HEK293 (cell line): ENCODE data around the gene GNG12.

Source experiments
- CTCF ChIA-PET: fragments of 350-600 bp; formaldehyde crosslinking; extraction: SDS; loops from one replicate; lab custom pipeline; 2021; ENCODE audit warnings: antibody characterized with exemption; lab: Yijun Ruan, JAX
- POLR2A ChIA-PET: fragments of 300-600 bp; formaldehyde crosslinking; extraction: SDS; loops from one replicate; lab custom pipeline; 2020; ENCODE audit warnings: antibody characterized with exemption, inconsistent platforms; lab: Yijun Ruan, JAX
- H3K27ac ChIP-seq: fragments of 200-500 bp; sonication (Bioruptor generic); 2 replicates; pipeline ENCODE4 v1.5.1; 2014; ENCODE audit warnings: low read depth, low read length, control low read depth, inconsistent platforms; ENCODE audit errors: extremely low read depth
- H3K36me3 ChIP-seq, 2 experiments: fragments of 200-500 bp in 1 of 2; sonication (Bioruptor generic) in 1 of 2; 1 replicate in 1 of 2; 2 replicates in 1 of 2; pipeline ENCODE4 v1.5.1; 2014 to 2017; ENCODE audit warnings: inconsistent platforms in 2 of 2, low read length in 2 of 2; ENCODE audit not compliant: control insufficient read depth in 2 of 2, insufficient read depth in 1 of 2
- H3K4me1 ChIP-seq: fragments of 200-500 bp; sonication (Bioruptor generic); 2 replicates; pipeline ENCODE4 v1.5.1; 2014; ENCODE audit warnings: mild to moderate bottlenecking, low read length, inconsistent platforms; ENCODE audit not compliant: control insufficient read depth, insufficient read depth
- H3K4me3 ChIP-seq: 2 replicates; pipeline ENCODE4 v1.5.1; 2011; ENCODE audit warnings: low read depth, mild to moderate bottlenecking, control low read depth, low read length, moderate library complexity
- H3K9me3 ChIP-seq: fragments of 200-500 bp; sonication (Bioruptor generic); 2 replicates; pipeline ENCODE4 v1.5.1; 2014; ENCODE audit warnings: low read depth, low read length, inconsistent platforms; ENCODE audit not compliant: control insufficient read depth, insufficient read depth
- SCRT1 ChIP-seq: fragments of 450-650 bp; formaldehyde crosslinking; IDR thresholded peaks from 2 replicates; pipeline ENCODE4 v1.5.1; 2016; ENCODE audit warnings: missing biosample characterization, missing genetic modification characterization, borderline replicate concordance
- ZBTB17 ChIP-seq: fragments of 450-650 bp; formaldehyde crosslinking; IDR thresholded peaks from 2 replicates; pipeline ENCODE4 v1.5.1; 2016; ENCODE audit warnings: missing biosample characterization, missing genetic modification characterization
- ZNF140 ChIP-seq: fragments of 450-650 bp; formaldehyde crosslinking; IDR thresholded peaks from 2 replicates; pipeline ENCODE4 v1.5.1; 2016; ENCODE audit warnings: missing biosample characterization, missing genetic modification characterization
- ZNF211 ChIP-seq: fragments of 450-650 bp; formaldehyde crosslinking; IDR thresholded peaks from 2 replicates; pipeline ENCODE4 v1.5.1; 2016; ENCODE audit warnings: low read depth, missing biosample characterization, missing genetic modification characterization
- ZNF223 ChIP-seq: fragments of 450-650 bp; formaldehyde crosslinking; IDR thresholded peaks from 2 replicates; pipeline ENCODE4 v1.5.1; 2016; ENCODE audit warnings: missing biosample characterization, missing genetic modification characterization
- ZNF335 ChIP-seq: fragments of 450-650 bp; formaldehyde crosslinking; conservative IDR thresholded peaks from 2 replicates; pipeline ENCODE4 v1.5.1; 2016; ENCODE audit warnings: missing biosample characterization, missing genetic modification characterization
- ZNF416 ChIP-seq: fragments of 450-650 bp; formaldehyde crosslinking; IDR thresholded peaks from 2 replicates; pipeline ENCODE4 v1.5.1; 2016; ENCODE audit warnings: missing biosample characterization, missing genetic modification characterization
- ZNF658 ChIP-seq: fragments of 450-650 bp; formaldehyde crosslinking; IDR thresholded peaks from 2 replicates; pipeline ENCODE4; 2016; ENCODE audit warnings: missing biosample characterization, missing genetic modification characterization
- ZXDB ChIP-seq: fragments of 450-650 bp; formaldehyde crosslinking; IDR thresholded peaks from 2 replicates; pipeline ENCODE4 v1.5.1; 2016; ENCODE audit warnings: missing biosample characterization, missing genetic modification characterization
- TF ChIP-seq, protein P1 (sequence below): fragments of 450-650 bp; formaldehyde crosslinking; conservative IDR thresholded peaks from 2 replicates; pipeline ENCODE4 v1.5.1; 2016; ENCODE audit warnings: low read depth, missing biosample characterization, missing genetic modification characterization
- TF ChIP-seq, protein P2 (sequence below): fragments of 450-650 bp; formaldehyde crosslinking; IDR thresholded peaks from 2 replicates; pipeline ENCODE4 v1.5.1; 2017; ENCODE audit warnings: missing biosample characterization, mild to moderate bottlenecking, missing genetic modification characterization, moderate library complexity
- TF ChIP-seq, protein P3 (sequence below): fragments of 450-650 bp; formaldehyde crosslinking; IDR thresholded peaks from 2 replicates; pipeline ENCODE4 v1.5.1; 2016; ENCODE audit warnings: missing biosample characterization, missing genetic modification characterization, borderline replicate concordance
- TF ChIP-seq, protein P4 (sequence below): fragments of 450-650 bp; formaldehyde crosslinking; IDR thresholded peaks from 2 replicates; pipeline ENCODE4 v1.5.1; 2016; ENCODE audit warnings: missing biosample characterization, missing genetic modification characterization, borderline replicate concordance
- TF ChIP-seq, protein P5 (sequence below): fragments of 450-650 bp; formaldehyde crosslinking; IDR thresholded peaks from 2 replicates; pipeline ENCODE4 v1.5.1; 2016; ENCODE audit warnings: missing biosample characterization, missing genetic modification characterization
- TF ChIP-seq, protein P6 (sequence below): fragments of 450-650 bp; formaldehyde crosslinking; IDR thresholded peaks from 2 replicates; pipeline ENCODE4 v1.5.1; 2016; ENCODE audit warnings: missing biosample characterization, missing genetic modification characterization
- TF ChIP-seq, protein P7 (sequence below): fragments of 450-650 bp; formaldehyde crosslinking; IDR thresholded peaks from 2 replicates; pipeline ENCODE4 v1.5.1; 2017; ENCODE audit warnings: missing biosample characterization, missing genetic modification characterization

GNG12 gene

DNA sequence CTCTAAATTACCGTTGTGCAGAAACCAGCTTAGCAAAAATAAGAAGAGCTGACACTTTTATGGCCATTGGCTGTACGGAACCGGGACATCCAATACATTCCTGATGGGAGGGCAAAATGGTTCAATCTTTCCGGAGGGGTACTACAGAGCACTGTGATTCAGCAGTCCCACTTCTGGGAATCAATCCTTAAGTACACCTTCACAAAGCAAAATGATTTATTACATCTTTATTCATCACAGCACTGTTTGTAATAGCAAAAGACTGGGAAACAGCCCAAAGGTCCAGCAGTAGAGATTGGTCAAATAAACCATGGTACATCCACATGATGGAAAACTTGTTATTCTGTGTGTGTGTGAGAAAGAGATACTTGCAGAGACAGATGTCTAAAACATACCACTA, 9.7 kb downstream of the GNG12 start:
- ChIA-PET POLR2A (no interaction called here), CTCF (no interaction called here)
- no peak for TF ChIP-seq ZXDB (tag by site-specific recombination)
- no peak for TF ChIP-seq ZNF416 (tag by site-specific recombination)
- TF ChIP-seq ZNF140: no peak
- TF ChIP-seq ZNF211 (tag by site-specific recombination): no peak
- TF ChIP-seq, protein P1, sequence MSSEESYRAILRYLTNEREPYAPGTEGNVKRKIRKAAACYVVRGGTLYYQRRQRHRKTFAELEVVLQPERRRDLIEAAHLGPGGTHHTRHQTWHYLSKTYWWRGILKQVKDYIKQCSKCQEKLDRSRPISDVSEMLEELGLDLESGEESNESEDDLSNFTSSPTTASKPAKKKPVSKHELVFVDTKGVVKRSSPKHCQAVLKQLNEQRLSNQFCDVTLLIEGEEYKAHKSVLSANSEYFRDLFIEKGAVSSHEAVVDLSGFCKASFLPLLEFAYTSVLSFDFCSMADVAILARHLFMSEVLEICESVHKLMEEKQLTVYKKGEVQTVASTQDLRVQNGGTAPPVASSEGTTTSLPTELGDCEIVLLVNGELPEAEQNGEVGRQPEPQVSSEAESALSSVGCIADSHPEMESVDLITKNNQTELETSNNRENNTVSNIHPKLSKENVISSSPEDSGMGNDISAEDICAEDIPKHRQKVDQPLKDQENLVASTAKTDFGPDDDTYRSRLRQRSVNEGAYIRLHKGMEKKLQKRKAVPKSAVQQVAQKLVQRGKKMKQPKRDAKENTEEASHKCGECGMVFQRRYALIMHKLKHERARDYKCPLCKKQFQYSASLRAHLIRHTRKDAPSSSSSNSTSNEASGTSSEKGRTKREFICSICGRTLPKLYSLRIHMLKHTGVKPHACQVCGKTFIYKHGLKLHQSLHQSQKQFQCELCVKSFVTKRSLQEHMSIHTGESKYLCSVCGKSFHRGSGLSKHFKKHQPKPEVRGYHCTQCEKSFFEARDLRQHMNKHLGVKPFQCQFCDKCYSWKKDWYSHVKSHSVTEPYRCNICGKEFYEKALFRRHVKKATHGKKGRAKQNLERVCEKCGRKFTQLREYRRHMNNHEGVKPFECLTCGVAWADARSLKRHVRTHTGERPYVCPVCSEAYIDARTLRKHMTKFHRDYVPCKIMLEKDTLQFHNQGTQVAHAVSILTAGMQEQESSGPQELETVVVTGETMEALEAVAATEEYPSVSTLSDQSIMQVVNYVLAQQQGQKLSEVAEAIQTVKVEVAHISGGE: no peak
- Histone ChIP-seq H3K27ac (no peak overlapping the region), H3K9me3 (no peaks in the 10 kb centered on the region), H3K4me3 (no peak overlapping the region), H3K36me3 (no peaks in the 10 kb centered on the region), H3K4me1 (peaks cover 5% of the 10 kb centered on the region)

DNA sequence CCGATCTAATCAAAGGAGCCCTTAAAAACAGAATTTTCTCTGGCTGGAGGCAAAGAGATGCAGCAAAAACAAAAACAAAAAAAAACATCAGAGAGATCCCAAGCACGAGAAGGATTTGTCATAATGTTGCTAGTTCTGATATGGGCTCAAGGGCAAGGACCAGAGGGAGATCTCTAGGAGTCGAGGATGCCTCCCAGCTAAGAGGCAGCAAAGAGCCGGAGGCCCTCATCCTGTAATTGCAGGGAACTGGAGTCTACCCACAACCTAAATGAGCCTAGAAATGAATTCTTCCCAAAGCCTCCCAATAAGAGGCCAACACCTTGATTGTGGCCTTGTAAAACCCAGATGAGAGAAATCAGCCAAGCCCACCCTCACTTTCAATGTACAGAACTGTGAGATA, 12.0 kb downstream of the GNG12 start:
- no peak overlapping the region for H3K27ac ChIP-seq
- CTCF ChIA-PET: no interaction called here
- no peaks in the 10 kb centered on the region for H3K36me3 ChIP-seq
- POLR2A ChIA-PET: interaction anchor here (0.5 kb wide), 1 partner anchor 20 kb away, joined by 3 read pairs; no protein-coding TSS in a partner anchor
- no peaks in the 10 kb centered on the region; the same call in 1 of the 2 replicates for H3K9me3 ChIP-seq
- H3K4me1 ChIP-seq: 0 out of 2 replicates have a peak, but pooled peaks cover 2% of the 10 kb centered on the region
- no peak overlapping the region for H3K4me3 ChIP-seq
- TF ChIP-seq, protein P2, sequence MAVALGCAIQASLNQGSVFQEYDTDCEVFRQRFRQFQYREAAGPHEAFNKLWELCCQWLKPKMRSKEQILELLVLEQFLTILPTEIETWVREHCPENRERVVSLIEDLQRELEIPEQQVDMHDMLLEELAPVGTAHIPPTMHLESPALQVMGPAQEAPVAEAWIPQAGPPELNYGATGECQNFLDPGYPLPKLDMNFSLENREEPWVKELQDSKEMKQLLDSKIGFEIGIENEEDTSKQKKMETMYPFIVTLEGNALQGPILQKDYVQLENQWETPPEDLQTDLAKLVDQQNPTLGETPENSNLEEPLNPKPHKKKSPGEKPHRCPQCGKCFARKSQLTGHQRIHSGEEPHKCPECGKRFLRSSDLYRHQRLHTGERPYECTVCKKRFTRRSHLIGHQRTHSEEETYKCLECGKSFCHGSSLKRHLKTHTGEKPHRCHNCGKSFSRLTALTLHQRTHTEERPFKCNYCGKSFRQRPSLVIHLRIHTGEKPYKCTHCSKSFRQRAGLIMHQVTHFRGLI (tag by site-specific recombination): no peak
- TF ChIP-seq, protein P3, sequence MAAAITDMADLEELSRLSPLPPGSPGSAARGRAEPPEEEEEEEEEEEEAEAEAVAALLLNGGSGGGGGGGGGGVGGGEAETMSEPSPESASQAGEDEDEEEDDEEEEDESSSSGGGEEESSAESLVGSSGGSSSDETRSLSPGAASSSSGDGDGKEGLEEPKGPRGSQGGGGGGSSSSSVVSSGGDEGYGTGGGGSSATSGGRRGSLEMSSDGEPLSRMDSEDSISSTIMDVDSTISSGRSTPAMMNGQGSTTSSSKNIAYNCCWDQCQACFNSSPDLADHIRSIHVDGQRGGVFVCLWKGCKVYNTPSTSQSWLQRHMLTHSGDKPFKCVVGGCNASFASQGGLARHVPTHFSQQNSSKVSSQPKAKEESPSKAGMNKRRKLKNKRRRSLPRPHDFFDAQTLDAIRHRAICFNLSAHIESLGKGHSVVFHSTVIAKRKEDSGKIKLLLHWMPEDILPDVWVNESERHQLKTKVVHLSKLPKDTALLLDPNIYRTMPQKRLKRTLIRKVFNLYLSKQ: no peak
- TF ChIP-seq ZBTB17 (no peak), ZNF658 (tag by site-specific recombination) (no peak), SCRT1 (tag by site-specific recombination) (no peak), ZNF223 (tag by site-specific recombination) (no peak), ZNF335 (tag by site-specific recombination) (no peak)
- TF ChIP-seq, protein P4, sequence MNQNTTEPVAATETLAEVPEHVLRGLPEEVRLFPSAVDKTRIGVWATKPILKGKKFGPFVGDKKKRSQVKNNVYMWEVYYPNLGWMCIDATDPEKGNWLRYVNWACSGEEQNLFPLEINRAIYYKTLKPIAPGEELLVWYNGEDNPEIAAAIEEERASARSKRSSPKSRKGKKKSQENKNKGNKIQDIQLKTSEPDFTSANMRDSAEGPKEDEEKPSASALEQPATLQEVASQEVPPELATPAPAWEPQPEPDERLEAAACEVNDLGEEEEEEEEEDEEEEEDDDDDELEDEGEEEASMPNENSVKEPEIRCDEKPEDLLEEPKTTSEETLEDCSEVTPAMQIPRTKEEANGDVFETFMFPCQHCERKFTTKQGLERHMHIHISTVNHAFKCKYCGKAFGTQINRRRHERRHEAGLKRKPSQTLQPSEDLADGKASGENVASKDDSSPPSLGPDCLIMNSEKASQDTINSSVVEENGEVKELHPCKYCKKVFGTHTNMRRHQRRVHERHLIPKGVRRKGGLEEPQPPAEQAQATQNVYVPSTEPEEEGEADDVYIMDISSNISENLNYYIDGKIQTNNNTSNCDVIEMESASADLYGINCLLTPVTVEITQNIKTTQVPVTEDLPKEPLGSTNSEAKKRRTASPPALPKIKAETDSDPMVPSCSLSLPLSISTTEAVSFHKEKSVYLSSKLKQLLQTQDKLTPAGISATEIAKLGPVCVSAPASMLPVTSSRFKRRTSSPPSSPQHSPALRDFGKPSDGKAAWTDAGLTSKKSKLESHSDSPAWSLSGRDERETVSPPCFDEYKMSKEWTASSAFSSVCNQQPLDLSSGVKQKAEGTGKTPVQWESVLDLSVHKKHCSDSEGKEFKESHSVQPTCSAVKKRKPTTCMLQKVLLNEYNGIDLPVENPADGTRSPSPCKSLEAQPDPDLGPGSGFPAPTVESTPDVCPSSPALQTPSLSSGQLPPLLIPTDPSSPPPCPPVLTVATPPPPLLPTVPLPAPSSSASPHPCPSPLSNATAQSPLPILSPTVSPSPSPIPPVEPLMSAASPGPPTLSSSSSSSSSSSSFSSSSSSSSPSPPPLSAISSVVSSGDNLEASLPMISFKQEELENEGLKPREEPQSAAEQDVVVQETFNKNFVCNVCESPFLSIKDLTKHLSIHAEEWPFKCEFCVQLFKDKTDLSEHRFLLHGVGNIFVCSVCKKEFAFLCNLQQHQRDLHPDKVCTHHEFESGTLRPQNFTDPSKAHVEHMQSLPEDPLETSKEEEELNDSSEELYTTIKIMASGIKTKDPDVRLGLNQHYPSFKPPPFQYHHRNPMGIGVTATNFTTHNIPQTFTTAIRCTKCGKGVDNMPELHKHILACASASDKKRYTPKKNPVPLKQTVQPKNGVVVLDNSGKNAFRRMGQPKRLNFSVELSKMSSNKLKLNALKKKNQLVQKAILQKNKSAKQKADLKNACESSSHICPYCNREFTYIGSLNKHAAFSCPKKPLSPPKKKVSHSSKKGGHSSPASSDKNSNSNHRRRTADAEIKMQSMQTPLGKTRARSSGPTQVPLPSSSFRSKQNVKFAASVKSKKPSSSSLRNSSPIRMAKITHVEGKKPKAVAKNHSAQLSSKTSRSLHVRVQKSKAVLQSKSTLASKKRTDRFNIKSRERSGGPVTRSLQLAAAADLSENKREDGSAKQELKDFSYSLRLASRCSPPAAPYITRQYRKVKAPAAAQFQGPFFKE (tag by site-specific recombination): no peak
- TF ChIP-seq, protein P5, sequence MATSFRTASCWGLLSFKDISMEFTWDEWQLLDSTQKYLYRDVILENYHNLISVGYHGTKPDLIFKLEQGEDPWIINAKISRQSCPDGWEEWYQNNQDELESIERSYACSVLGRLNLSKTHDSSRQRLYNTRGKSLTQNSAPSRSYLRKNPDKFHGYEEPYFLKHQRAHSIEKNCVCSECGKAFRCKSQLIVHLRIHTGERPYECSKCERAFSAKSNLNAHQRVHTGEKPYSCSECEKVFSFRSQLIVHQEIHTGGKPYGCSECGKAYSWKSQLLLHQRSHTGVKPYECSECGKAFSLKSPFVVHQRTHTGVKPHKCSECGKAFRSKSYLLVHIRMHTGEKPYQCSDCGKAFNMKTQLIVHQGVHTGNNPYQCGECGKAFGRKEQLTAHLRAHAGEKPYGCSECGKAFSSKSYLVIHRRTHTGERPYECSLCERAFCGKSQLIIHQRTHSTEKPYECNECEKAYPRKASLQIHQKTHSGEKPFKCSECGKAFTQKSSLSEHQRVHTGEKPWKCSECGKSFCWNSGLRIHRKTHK (tag by site-specific recombination): no peak
- TF ChIP-seq, protein P6, sequence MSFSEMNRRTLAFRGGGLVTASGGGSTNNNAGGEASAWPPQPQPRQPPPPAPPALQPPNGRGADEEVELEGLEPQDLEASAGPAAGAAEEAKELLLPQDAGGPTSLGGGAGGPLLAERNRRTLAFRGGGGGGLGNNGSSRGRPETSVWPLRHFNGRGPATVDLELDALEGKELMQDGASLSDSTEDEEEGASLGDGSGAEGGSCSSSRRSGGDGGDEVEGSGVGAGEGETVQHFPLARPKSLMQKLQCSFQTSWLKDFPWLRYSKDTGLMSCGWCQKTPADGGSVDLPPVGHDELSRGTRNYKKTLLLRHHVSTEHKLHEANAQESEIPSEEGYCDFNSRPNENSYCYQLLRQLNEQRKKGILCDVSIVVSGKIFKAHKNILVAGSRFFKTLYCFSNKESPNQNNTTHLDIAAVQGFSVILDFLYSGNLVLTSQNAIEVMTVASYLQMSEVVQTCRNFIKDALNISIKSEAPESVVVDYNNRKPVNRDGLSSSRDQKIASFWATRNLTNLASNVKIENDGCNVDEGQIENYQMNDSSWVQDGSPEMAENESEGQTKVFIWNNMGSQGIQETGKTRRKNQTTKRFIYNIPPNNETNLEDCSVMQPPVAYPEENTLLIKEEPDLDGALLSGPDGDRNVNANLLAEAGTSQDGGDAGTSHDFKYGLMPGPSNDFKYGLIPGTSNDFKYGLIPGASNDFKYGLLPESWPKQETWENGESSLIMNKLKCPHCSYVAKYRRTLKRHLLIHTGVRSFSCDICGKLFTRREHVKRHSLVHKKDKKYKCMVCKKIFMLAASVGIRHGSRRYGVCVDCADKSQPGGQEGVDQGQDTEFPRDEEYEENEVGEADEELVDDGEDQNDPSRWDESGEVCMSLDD (tag by site-specific recombination): no peak
- TF ChIP-seq, protein P7, sequence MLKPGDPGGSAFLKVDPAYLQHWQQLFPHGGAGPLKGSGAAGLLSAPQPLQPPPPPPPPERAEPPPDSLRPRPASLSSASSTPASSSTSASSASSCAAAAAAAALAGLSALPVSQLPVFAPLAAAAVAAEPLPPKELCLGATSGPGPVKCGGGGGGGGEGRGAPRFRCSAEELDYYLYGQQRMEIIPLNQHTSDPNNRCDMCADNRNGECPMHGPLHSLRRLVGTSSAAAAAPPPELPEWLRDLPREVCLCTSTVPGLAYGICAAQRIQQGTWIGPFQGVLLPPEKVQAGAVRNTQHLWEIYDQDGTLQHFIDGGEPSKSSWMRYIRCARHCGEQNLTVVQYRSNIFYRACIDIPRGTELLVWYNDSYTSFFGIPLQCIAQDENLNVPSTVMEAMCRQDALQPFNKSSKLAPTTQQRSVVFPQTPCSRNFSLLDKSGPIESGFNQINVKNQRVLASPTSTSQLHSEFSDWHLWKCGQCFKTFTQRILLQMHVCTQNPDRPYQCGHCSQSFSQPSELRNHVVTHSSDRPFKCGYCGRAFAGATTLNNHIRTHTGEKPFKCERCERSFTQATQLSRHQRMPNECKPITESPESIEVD (tag by site-specific recombination): no peak
